Left colon (tissue), 2 donors: Measurements from ENCODE around the gene DRGX. TPM values are rescaled to one million over a fixed set of nuclear protein-coding genes. Genes with fewer than 3 reads are reported as not detected.

Source experiments
- total RNA-seq, 2 donors: library from RNA; stranded (reverse); fragmentation: NEBNext Ultra II Directional; extraction: Animal tissue kit (Norgen Biotek cat#: 25700); gene quantifications; one replicate each; pipeline ENCODE4 v1.2.1, GENCODE V29; 2021
- donor health status: DM: no; HTN: no; CAD: no.
- donor health status: DM: yes; HTN: yes; CAD: no.

The DRGX gene
- total RNA-seq, 2 donors from 2014 or later, result 0.11 TPM; not detected in 1

Other genes starting within 250 kb of the DRGX start
- 1 to 10 TPM; 2.7 to 8.4 TPM for gene TMEM273, start 207.7 kb downstream of the DRGX start, total RNA-seq
- not detected for gene C10orf71, start 96.9 kb downstream of the DRGX start, total RNA-seq
- gene ERCC6, start 143.0 kb upstream of the DRGX start, total RNA-seq, result 10 to 100 TPM; 16.4 to 24.5 TPM
- under 1 TPM; 0.12 to 0.14 TPM for gene SLC18A3, start 214.2 kb upstream of the DRGX start, total RNA-seq
- gene CHAT, start 217.9 kb upstream of the DRGX start, total RNA-seq, result under 1 TPM; 0.59 to 0.82 TPM